ENCODE measurements around the gene PDZD2.

- TF ChIP-seq CTCF (IDR thresholded peaks at IDR 0.05) = no peak
- TF ChIP-seq POLR2AphosphoS5 (IDR thresholded peaks at IDR 0.05) = no peak
- no peak for TF ChIP-seq EP300 (IDR thresholded peaks at IDR 0.05)
- TF ChIP-seq POLR2A (IDR thresholded peaks at IDR 0.05) = no peak
Measured at GRCh38 chr5:32095261-32095671, 456.3 kb downstream of the PDZD2 start.

All from suprapubic skin (tissue), 4 donors.